Measurements from ENCODE around the gene SLC25A23.

Gene SLC25A23

DNA sequence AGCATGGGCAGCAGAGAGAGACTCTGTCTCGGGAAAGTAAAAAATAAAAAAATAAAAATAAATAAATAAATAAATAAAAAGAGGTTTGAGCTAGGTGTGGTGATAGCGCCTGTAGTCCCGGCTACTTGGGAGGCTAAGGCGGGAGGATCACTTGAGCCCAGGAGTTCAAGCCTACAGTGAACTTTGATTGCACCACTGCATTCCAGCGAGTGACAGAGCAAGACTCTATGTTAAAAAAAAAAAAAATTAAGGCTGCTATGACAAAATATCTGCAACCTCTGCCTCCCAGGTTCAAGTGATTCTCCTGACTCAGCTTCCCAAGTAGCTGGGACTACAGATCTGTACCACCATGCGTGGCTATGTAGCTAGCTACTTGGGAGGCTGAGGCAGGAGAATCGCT is 25.2 kb upstream of the SLC25A23 start:
- Histone ChIP-seq H3K4me1 (ENCODE audit: insufficient read depth, low read length, poor library complexity, severe bottlenecking) (peaks cover 18% of the 10 kb centered on the region), H2AFZ (ENCODE audit: low read length) (no peak overlapping the region), H3K79me2 (ENCODE audit: insufficient read depth, low read length) (peaks cover 14% of the 10 kb centered on the region; the same call in 1 of the 2 replicates), H3K9ac (ENCODE audit: low read depth, low read length, poor library complexity, severe bottlenecking) (no peak overlapping the region), H3K27me3 (ENCODE audit: insufficient read depth, low read length, poor library complexity, severe bottlenecking) (no peaks in the 10 kb centered on the region), H3K4me3 (ENCODE audit: low read length, poor library complexity, severe bottlenecking) (no peak overlapping the region), H3K36me3 (ENCODE audit: insufficient read depth, low read length) (no peaks in the 10 kb centered on the region), H3K4me2 (ENCODE audit: low read depth, low read length, poor library complexity, severe bottlenecking) (no peak overlapping the region), H3K9me3 (ENCODE audit: insufficient read depth, low read depth, low read length) (no peaks in the 10 kb centered on the region), H4K20me1 (ENCODE audit: insufficient read depth, low read length, poor library complexity, severe bottlenecking) (no peaks in the 10 kb centered on the region), H3F3A (ENCODE audit: low read depth) (no peaks in the 10 kb centered on the region), H3K9me2 (replicated peaks; ENCODE audit: low read depth, low read length) (no peaks in the 10 kb centered on the region)
- TF ChIP-seq, protein P1, sequence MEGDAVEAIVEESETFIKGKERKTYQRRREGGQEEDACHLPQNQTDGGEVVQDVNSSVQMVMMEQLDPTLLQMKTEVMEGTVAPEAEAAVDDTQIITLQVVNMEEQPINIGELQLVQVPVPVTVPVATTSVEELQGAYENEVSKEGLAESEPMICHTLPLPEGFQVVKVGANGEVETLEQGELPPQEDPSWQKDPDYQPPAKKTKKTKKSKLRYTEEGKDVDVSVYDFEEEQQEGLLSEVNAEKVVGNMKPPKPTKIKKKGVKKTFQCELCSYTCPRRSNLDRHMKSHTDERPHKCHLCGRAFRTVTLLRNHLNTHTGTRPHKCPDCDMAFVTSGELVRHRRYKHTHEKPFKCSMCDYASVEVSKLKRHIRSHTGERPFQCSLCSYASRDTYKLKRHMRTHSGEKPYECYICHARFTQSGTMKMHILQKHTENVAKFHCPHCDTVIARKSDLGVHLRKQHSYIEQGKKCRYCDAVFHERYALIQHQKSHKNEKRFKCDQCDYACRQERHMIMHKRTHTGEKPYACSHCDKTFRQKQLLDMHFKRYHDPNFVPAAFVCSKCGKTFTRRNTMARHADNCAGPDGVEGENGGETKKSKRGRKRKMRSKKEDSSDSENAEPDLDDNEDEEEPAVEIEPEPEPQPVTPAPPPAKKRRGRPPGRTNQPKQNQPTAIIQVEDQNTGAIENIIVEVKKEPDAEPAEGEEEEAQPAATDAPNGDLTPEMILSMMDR (conservative IDR thresholded peaks at IDR 0.05; ENCODE audit: low read length): no peak
- no peak for TF ChIP-seq EZH2phosphoT487 (IDR thresholded peaks at IDR 0.05; ENCODE audit: borderline replicate concordance)

DNA sequence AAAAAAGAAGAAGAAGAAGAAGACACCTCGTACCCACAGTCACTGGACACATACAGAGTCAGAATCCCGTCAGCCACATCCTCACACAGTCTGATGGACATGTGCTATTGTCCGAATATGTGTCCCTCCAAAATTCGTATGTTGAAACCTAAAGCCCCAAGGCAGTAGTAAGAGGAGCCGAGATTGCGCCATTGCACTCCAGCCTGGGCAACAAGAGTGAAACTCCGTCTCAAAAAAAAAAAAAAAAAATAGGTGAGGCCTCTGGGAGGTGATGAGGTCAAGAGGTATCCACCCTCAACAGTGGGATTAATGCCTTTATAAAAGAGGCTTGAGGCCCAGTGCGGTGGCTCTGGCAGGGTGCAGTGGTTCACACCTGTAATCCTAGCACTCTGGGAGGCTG is 24.6 kb upstream of the SLC25A23 start:
- H3K4me3 ChIP-seq (ENCODE audit: low read length, poor library complexity, severe bottlenecking): no peak overlapping the region
- H3K4me1 ChIP-seq (ENCODE audit: insufficient read depth, low read length, poor library complexity, severe bottlenecking): peaks cover 18% of the 10 kb centered on the region
- H3K36me3 ChIP-seq (ENCODE audit: insufficient read depth, low read length): no peaks in the 10 kb centered on the region
- H3K9me3 ChIP-seq (ENCODE audit: insufficient read depth, low read depth, low read length): no peaks in the 10 kb centered on the region
- H3K9ac ChIP-seq (ENCODE audit: low read depth, low read length, poor library complexity, severe bottlenecking): no peak overlapping the region
- TF ChIP-seq, protein P1 (conservative IDR thresholded peaks at IDR 0.05; ENCODE audit: low read length): no peak
- no peak for TF ChIP-seq EZH2phosphoT487 (IDR thresholded peaks at IDR 0.05; ENCODE audit: borderline replicate concordance)
- no peaks in the 10 kb centered on the region for H4K20me1 ChIP-seq (ENCODE audit: insufficient read depth, low read length, poor library complexity, severe bottlenecking)
- no peaks in the 10 kb centered on the region for H3K9me2 ChIP-seq (replicated peaks; ENCODE audit: low read depth, low read length)
- no peaks in the 10 kb centered on the region for H3F3A ChIP-seq (ENCODE audit: low read depth)
- H3K79me2 ChIP-seq (ENCODE audit: insufficient read depth, low read length): peaks cover 19% of the 10 kb centered on the region; the same call in 1 of the 2 replicates
- no peaks in the 10 kb centered on the region for H3K27me3 ChIP-seq (ENCODE audit: insufficient read depth, low read length, poor library complexity, severe bottlenecking)
- H2AFZ ChIP-seq (ENCODE audit: low read length): no peak overlapping the region
- H3K4me2 ChIP-seq (ENCODE audit: low read depth, low read length, poor library complexity, severe bottlenecking): no peak overlapping the region

DNA sequence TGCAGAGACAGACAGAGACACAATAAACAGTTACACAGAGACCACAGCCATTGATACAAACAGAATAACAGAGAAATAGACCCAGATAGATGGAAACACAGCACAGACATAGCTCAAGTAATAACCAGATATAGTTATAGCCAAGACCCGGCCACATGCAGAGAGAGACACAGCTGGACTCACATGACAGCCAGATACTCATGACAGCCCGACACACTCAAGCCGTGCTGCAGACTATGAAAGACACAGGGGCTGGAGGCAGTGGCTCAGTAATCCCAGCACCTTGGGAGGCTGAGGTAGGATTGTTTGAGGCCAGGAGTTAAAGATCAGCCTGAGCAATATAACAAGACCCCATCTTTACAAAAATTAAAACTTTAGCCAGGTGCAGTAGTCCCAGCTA is 23.6 kb upstream of the SLC25A23 start:
- peaks cover 18% of the 10 kb centered on the region for H3K4me1 ChIP-seq (ENCODE audit: insufficient read depth, low read length, poor library complexity, severe bottlenecking)
- H3K4me2 ChIP-seq (ENCODE audit: low read depth, low read length, poor library complexity, severe bottlenecking): no peak overlapping the region

More for the DNA sequence above, 23.6 kb upstream of the SLC25A23 start:
- no peaks in the 10 kb centered on the region for H3F3A ChIP-seq (ENCODE audit: low read depth)
- peaks cover 22% of the 10 kb centered on the region; the same call in 1 of the 2 replicates for H3K79me2 ChIP-seq (ENCODE audit: insufficient read depth, low read length)
- no peak overlapping the region for H3K4me3 ChIP-seq (ENCODE audit: low read length, poor library complexity, severe bottlenecking)
- no peaks in the 10 kb centered on the region for H3K27me3 ChIP-seq (ENCODE audit: insufficient read depth, low read length, poor library complexity, severe bottlenecking)
- no peak overlapping the region for H3K9ac ChIP-seq (ENCODE audit: low read depth, low read length, poor library complexity, severe bottlenecking)
- H3K36me3 ChIP-seq (ENCODE audit: insufficient read depth, low read length): no peaks in the 10 kb centered on the region
- no peak for TF ChIP-seq EZH2phosphoT487 (IDR thresholded peaks at IDR 0.05; ENCODE audit: borderline replicate concordance)
- TF ChIP-seq, protein P1 (conservative IDR thresholded peaks at IDR 0.05; ENCODE audit: low read length): no peak
- H3K9me2 ChIP-seq (replicated peaks; ENCODE audit: low read depth, low read length): no peaks in the 10 kb centered on the region
- H2AFZ ChIP-seq (ENCODE audit: low read length): 0 out of 2 replicates have a peak overlapping the region, but pooled peaks have one; percentile 46
- H4K20me1 ChIP-seq (ENCODE audit: insufficient read depth, low read length, poor library complexity, severe bottlenecking): no peaks in the 10 kb centered on the region
- H3K9me3 ChIP-seq (ENCODE audit: insufficient read depth, low read depth, low read length): no peaks in the 10 kb centered on the region
